IMR-90 (cell line): ENCODE measurements around the gene STAM2. TPM values are rescaled to one million over a fixed set of nuclear protein-coding genes. Genes with fewer than 3 reads are reported as not detected.

Source experiments
- ATAC-seq: fragments of 200-7000 bp; cut with Tn5 transposase; 2 replicates; pipeline ENCODE4 v1.9.1; 2020; ENCODE audit warnings: low read depth, mild to moderate bottlenecking, moderate library complexity
- BruUV-seq: library from RNA; stranded (reverse); fragments of 400-500 nt; replicated peaks from 2 replicates; lab custom pipeline; 2021; lab: Mats Ljungman, UMichigan
- CTCF ChIA-PET: fragments of 300-600 bp; formaldehyde crosslinking; extraction: SDS; loops from one replicate; lab custom pipeline; 2021; ENCODE audit warnings: antibody characterized with exemption; lab: Yijun Ruan, JAX
- POLR2A ChIA-PET: fragments of 300-600 bp; sonication (Branson Sonifier 250); formaldehyde crosslinking; loops from one replicate; lab custom pipeline; 2022; ENCODE audit warnings: antibody characterized with exemption; ENCODE audit not compliant: unreplicated experiment; lab: Charles Lee
- DNase-seq: peaks from one replicate; pipeline ENCODE4 v3.0.0; 2013
- H2AFZ ChIP-seq: replicated peaks from 2 replicates; pipeline ENCODE3; 2013; ENCODE audit warnings: low read length, mild to moderate bottlenecking; ENCODE audit not compliant: poor library complexity
- H2AK5ac ChIP-seq: 2 replicates; pipeline ENCODE4 v1.6.1; 2013; ENCODE audit warnings: low read depth, low read length, inconsistent platforms
- H2AK9ac ChIP-seq: replicated peaks from 2 replicates; pipeline ENCODE3; 2013; ENCODE audit warnings: mild to moderate bottlenecking, low read depth, low read length, moderate library complexity; ENCODE audit not compliant: poor library complexity
- H2BK120ac ChIP-seq: 2 replicates; pipeline ENCODE4 v1.6.1; 2013; ENCODE audit warnings: low read depth, low read length, inconsistent platforms
- H2BK15ac ChIP-seq: 3 replicates; pipeline ENCODE4 v1.6.1; 2013; ENCODE audit warnings: low read depth, low read length, inconsistent platforms
- H2BK20ac ChIP-seq: 2 replicates; pipeline ENCODE4 v1.6.1; 2013; ENCODE audit warnings: low read depth, mild to moderate bottlenecking, inconsistent platforms, low read length, moderate library complexity
- H2BK5ac ChIP-seq: 2 replicates; pipeline ENCODE4 v1.6.1; 2013; ENCODE audit warnings: mild to moderate bottlenecking, low read depth, low read length, inconsistent platforms; ENCODE audit not compliant: poor library complexity, severe bottlenecking
- H3K14ac ChIP-seq: replicated peaks from 2 replicates; pipeline ENCODE4 v1.6.1; 2013; ENCODE audit warnings: low read depth, low read length, inconsistent platforms
- H3K18ac ChIP-seq: 2 replicates; pipeline ENCODE4 v1.6.1; 2013; ENCODE audit warnings: low read depth, low read length, control low read depth
- H3K23ac ChIP-seq: 2 replicates; pipeline ENCODE4 v1.6.1; 2013; ENCODE audit warnings: low read depth, low read length, inconsistent platforms
- H3K27ac ChIP-seq: 2 replicates; pipeline ENCODE4 v1.5.1; 2013; ENCODE audit warnings: mild to moderate bottlenecking, control low read depth, low read length; ENCODE audit not compliant: insufficient read depth
- H3K27me3 ChIP-seq: 2 replicates; pipeline ENCODE4 v1.6.1; 2013; ENCODE audit warnings: low read length; ENCODE audit not compliant: control insufficient read depth, insufficient read depth
- H3K36me3 ChIP-seq: 2 replicates; pipeline ENCODE4 v1.6.1; 2013; ENCODE audit warnings: low read length, mixed read lengths; ENCODE audit not compliant: control insufficient read depth, insufficient read depth
- H3K4ac ChIP-seq: 2 replicates; pipeline ENCODE4 v1.6.1; 2013; ENCODE audit warnings: low read depth, low read length, inconsistent platforms
- H3K4me1 ChIP-seq: 2 replicates; pipeline ENCODE4 v1.6.1; 2013; ENCODE audit warnings: low read length, mixed read lengths; ENCODE audit not compliant: control insufficient read depth, insufficient read depth
- H3K4me2 ChIP-seq: 2 replicates; pipeline ENCODE4 v1.6.1; 2013; ENCODE audit warnings: low read depth, mild to moderate bottlenecking, control low read depth, low read length, moderate library complexity
- H3K4me3 ChIP-seq: 2 replicates; pipeline ENCODE4 v1.5.1; 2013; ENCODE audit warnings: low read depth, mild to moderate bottlenecking, control low read depth, low read length, moderate library complexity; ENCODE audit not compliant: insufficient read depth
- H3K56ac ChIP-seq: 2 replicates; pipeline ENCODE4 v1.6.1; 2013; ENCODE audit warnings: low read length, inconsistent platforms; ENCODE audit not compliant: insufficient read depth; ENCODE audit errors: extremely low read depth
- H3K79me1 ChIP-seq, 2 experiments: 2 replicates each; pipeline ENCODE4 v1.6.1; 2013; ENCODE audit warnings: low read length in 2 of 2, inconsistent platforms in 1 of 2, low read depth in 1 of 2
- H3K9ac ChIP-seq: 2 replicates; pipeline ENCODE4 v1.6.1; 2013; ENCODE audit warnings: low read depth, low read length, control low read depth
- H3K9me1 ChIP-seq: 2 replicates; pipeline ENCODE4 v1.6.1; 2013; ENCODE audit warnings: low read length, inconsistent platforms; ENCODE audit not compliant: insufficient read depth
- H3K9me3 ChIP-seq: 2 replicates; pipeline ENCODE4 v1.6.1; 2013; ENCODE audit warnings: low read length; ENCODE audit not compliant: control insufficient read depth, insufficient read depth
- H4K20me1 ChIP-seq: 2 replicates; pipeline ENCODE4 v1.6.1; 2013; ENCODE audit warnings: low read length, inconsistent platforms; ENCODE audit not compliant: insufficient read depth
- H4K5ac ChIP-seq: 2 replicates; pipeline ENCODE4 v1.6.1; 2013; ENCODE audit warnings: mild to moderate bottlenecking, low read depth, low read length, control low read depth
- H4K8ac ChIP-seq, 2 experiments: 2 replicates each; pipeline ENCODE4 v1.6.1; 2013; ENCODE audit warnings: low read depth in 2 of 2, low read length in 2 of 2, control low read depth in 1 of 2, inconsistent platforms in 1 of 2
- H4K91ac ChIP-seq: 2 replicates; pipeline ENCODE4 v1.6.1; 2013; ENCODE audit warnings: low read depth, low read length, inconsistent platforms; ENCODE audit not compliant: insufficient read depth
- SMC3 ChIP-seq: fragments of 150-350 bp; IDR thresholded peaks from 2 replicates; pipeline ENCODE4 v1.6.1; 2016; ENCODE audit warnings: low read depth, mild to moderate bottlenecking, antibody characterized with exemption, low read length, moderate library complexity
- WGBS, 2 experiments: methylation state at CpG; one replicate each; pipeline versions ENCODE4 v1.1.5 to v1.1.7; 2013; ENCODE audit warnings: missing lambda C conversion rate in 2 of 2; ENCODE audit not compliant: insufficient read length in 1 of 2; ENCODE audit errors: extremely low coverage in 2 of 2; 5-methylcytosine and 5-hydroxymethylcytosine counted together
- dilution Hi-C: fragments of 300-500 bp; cut with HindIII; formaldehyde crosslinking; loops from one replicate; pipeline ENCODE4 v1.14.3; 2018; ENCODE audit warnings: low sequenced_read_pairs; ENCODE audit not compliant: unreplicated experiment
- in situ Hi-C: fragments of 300-500 bp; cut with MboI; formaldehyde crosslinking; loops from 3 replicates; pipeline ENCODE4 v1.14.3; 2019; ENCODE audit warnings: low sequenced_read_pairs, inconsistent platforms, mixed read lengths
- intact Hi-C: fragments of 100-400 bp; cut with micrococcal nuclease; formaldehyde crosslinking; loops from 2 replicates; pipeline ENCODE4 v1.10.0; 2022
- polyA plus RNA-seq, 3 experiments: library from polyadenylated mRNA; depleted of rRNA; stranded (reverse); fragments of >200 nt; gene quantifications; 2 replicates each; pipeline ENCODE4 v1.2.3, GENCODE V29; 2012; ENCODE audit warnings: low replicate concordance in 1 of 3
- total RNA-seq: library from RNA; depleted of rRNA; stranded (reverse); fragments of >200 nt; gene quantifications from 2 replicates; pipeline ENCODE4 v1.2.3, GENCODE V29; 2012
- TF ChIP-seq, protein P1 (sequence below): fragments of 150-350 bp; IDR thresholded peaks from 2 replicates; pipeline ENCODE4 v1.6.1; 2017; ENCODE audit warnings: mild to moderate bottlenecking, antibody characterized with exemption, low read length, low read depth

Gene STAM2
- total and polyA plus RNA-seq, 2 of the 4 experiments (the other 2 are of a cell fraction), result 12.5 to 29.2 TPM

DNA sequence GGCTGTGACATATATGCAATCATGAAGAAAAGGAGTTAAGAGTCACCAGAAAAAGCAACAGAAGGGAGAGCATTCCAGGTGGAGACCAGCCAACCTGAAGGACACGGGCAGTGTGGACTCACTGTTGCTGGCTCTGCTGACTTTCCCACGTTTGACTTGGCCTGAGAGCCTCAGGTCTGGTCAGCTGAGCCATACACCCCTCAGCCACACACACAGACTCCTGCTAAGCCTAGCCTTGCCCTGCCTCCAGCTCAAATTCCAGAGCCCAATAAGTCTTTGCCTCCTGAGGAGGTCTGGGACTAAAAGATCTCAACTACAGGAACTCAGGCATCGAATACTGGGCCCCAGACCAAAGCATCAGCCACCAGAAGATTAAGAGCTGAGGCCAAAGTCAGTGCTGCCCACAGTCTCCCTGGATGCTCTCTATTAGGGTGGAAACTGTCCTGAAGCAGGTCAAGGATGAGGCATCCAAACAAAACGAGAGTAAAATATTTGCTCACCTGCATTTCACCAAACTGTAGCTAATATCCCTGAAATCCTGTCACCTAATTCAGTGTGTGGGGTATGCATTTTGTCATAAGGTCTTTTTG, 100.0 kb downstream of the STAM2 start:
- Histone ChIP-seq H4K5ac (no peak overlapping the region), H2AFZ (no peak overlapping the region), H2AK5ac (no peak overlapping the region), H3K4me1 (no peaks in the 10 kb centered on the region), H2BK20ac (no peak overlapping the region), H3K27me3 (no peaks in the 10 kb centered on the region; the same call in none of the 2 replicates), H2BK120ac (no peak overlapping the region), H3K18ac (no peak overlapping the region), H3K9me1 (peaks cover 3% of the 10 kb centered on the region; the same call in 1 of the 2 replicates), H3K4me3 (no peak overlapping the region), H3K79me1 (no peaks in the 10 kb centered on the region), H4K91ac (no peak overlapping the region), H3K14ac (no peak overlapping the region), H2BK15ac (no peak overlapping the region), H3K9me3 (no peaks in the 10 kb centered on the region), H3K36me3 (no peaks in the 10 kb centered on the region), H3K56ac (no peak overlapping the region), H3K23ac (no peak overlapping the region), H3K27ac (no peak overlapping the region), H2AK9ac (no peak overlapping the region), H4K8ac (no peak overlapping the region), H3K9ac (no peak overlapping the region), H4K20me1 (no peaks in the 10 kb centered on the region), H3K4ac (no peak overlapping the region), H3K4me2 (no peak overlapping the region), H2BK5ac (no peak overlapping the region)
- ChIA-PET CTCF (interaction anchor here (1.3 kb wide), 1 partner anchor 13 kb away, joined by 3 read pairs; no protein-coding TSS in a partner anchor), POLR2A (interaction anchor here (0.6 kb wide), 1 partner anchor 12 kb away, joined by 4 read pairs; no protein-coding TSS in a partner anchor)
- no TSS peak for BruUV-seq
- in situ Hi-C loops, result no loop called here
- TF ChIP-seq, protein P1, sequence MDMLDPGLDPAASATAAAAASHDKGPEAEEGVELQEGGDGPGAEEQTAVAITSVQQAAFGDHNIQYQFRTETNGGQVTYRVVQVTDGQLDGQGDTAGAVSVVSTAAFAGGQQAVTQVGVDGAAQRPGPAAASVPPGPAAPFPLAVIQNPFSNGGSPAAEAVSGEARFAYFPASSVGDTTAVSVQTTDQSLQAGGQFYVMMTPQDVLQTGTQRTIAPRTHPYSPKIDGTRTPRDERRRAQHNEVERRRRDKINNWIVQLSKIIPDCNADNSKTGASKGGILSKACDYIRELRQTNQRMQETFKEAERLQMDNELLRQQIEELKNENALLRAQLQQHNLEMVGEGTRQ, result no peak
- no peak for TF ChIP-seq SMC3
- ATAC-seq (no peak), DNase-seq (no peak)
- dilution Hi-C loops, result no loop called here
- 25% methylated on average over 2 of the region's 4 CpGs; no CpG with 5 or more reads in 1 of the 2 experiments for WGBS, 2 experiments
- intact Hi-C loops, result no loop called here
